Osteoblast (primary cell): ENCODE measurements around the gene ZNF526. TPM values are rescaled to one million over a fixed set of nuclear protein-coding genes. Genes with fewer than 3 reads are reported as not detected.

Experiments
- DNase-seq: peaks from one replicate; pipeline ENCODE4 v3.0.0; 2011; ENCODE audit warnings: low spot score, mixed read lengths; ENCODE audit not compliant: insufficient read length; ENCODE audit errors: missing footprints
- H2AFZ ChIP-seq: 2 replicates; pipeline ENCODE4 v1.6.0; 2011; ENCODE audit warnings: mild to moderate bottlenecking, low read length
- H3K27ac ChIP-seq: 2 replicates; pipeline ENCODE4 v1.5.1; 2011; ENCODE audit warnings: mild to moderate bottlenecking, low read depth, low read length, moderate library complexity
- H3K27me3 ChIP-seq: 2 replicates; pipeline ENCODE4 v1.6.0; 2012; ENCODE audit warnings: mild to moderate bottlenecking, control low read depth, inconsistent platforms, low read length, moderate library complexity; ENCODE audit not compliant: insufficient read depth
- H3K36me3 ChIP-seq: 2 replicates; pipeline ENCODE4 v1.5.1; 2011; ENCODE audit warnings: mild to moderate bottlenecking, low read length, control low read depth, moderate library complexity; ENCODE audit not compliant: insufficient read depth
- H3K4me1 ChIP-seq: 2 replicates; pipeline ENCODE4 v1.5.1; 2011; ENCODE audit warnings: mild to moderate bottlenecking, low read length, control low read depth, moderate library complexity; ENCODE audit not compliant: insufficient read depth
- H3K4me2 ChIP-seq: 2 replicates; pipeline ENCODE4 v1.6.0; 2011; ENCODE audit warnings: mild to moderate bottlenecking, low read length; ENCODE audit not compliant: insufficient read depth
- H3K4me3 ChIP-seq: fragments of 200-600 bp; sonication (generic); 3 replicates; pipeline ENCODE4 v1.5.1; 2012; ENCODE audit warnings: mild to moderate bottlenecking, low read length, inconsistent platforms; ENCODE audit not compliant: insufficient read depth
- H3K79me2 ChIP-seq: 2 replicates; pipeline ENCODE4 v1.6.0; 2012; ENCODE audit warnings: mild to moderate bottlenecking, low read length, control low read depth, inconsistent platforms; ENCODE audit not compliant: insufficient read depth
- H3K9me3 ChIP-seq: 2 replicates; pipeline ENCODE4 v1.5.1; 2011; ENCODE audit warnings: low read depth, low read length, control low read depth
- H4K20me1 ChIP-seq: 2 replicates; pipeline ENCODE4 v1.6.0; 2012; ENCODE audit warnings: mild to moderate bottlenecking, low read length, control low read depth; ENCODE audit not compliant: insufficient read depth
- CTCF ChIP-seq: IDR thresholded peaks from 2 replicates; pipeline ENCODE4 v1.5.1; 2011; ENCODE audit warnings: mild to moderate bottlenecking, low read depth, low read length, moderate library complexity; ENCODE audit errors: extremely low read depth
- total RNA-seq: library from RNA; depleted of rRNA; stranded (reverse); fragments of >200 nt; gene quantifications from 2 replicates; pipeline ENCODE4 v1.2.3, GENCODE V29; 2012

ZNF526 gene
- total RNA-seq, 1 donor = 11.9 TPM

- no peak overlapping the region for H2AFZ ChIP-seq
- H3K79me2 ChIP-seq = peaks cover 88% of the 10 kb centered on the region
- no peak overlapping the region for H3K4me2 ChIP-seq
- peaks cover 46% of the 10 kb centered on the region for H3K4me1 ChIP-seq
- no peak for DNase-seq
- H3K9me3 ChIP-seq = no peaks in the 10 kb centered on the region
- TF ChIP-seq CTCF = no peak
- no peak overlapping the region for H3K27ac ChIP-seq
- no peaks in the 10 kb centered on the region for H3K27me3 ChIP-seq
- no peak overlapping the region for H3K4me3 ChIP-seq
- H4K20me1 ChIP-seq = peaks cover 55% of the 10 kb centered on the region
- H3K36me3 ChIP-seq = peaks cover 33% of the 10 kb centered on the region
Measured at GRCh38 chr19:42276284-42276683, 56.2 kb downstream of the ZNF526 start.

GRCh38 chr19:42276821-42277220 lies 56.7 kb downstream of the ZNF526 start:
- Histone ChIP-seq H3K27ac (no peak overlapping the region), H3K79me2 (peaks cover 88% of the 10 kb centered on the region), H3K4me3 (no peak overlapping the region), H3K4me1 (peaks cover 48% of the 10 kb centered on the region), H4K20me1 (peaks cover 53% of the 10 kb centered on the region), H3K36me3 (peaks cover 33% of the 10 kb centered on the region), H3K4me2 (no peak overlapping the region), H3K9me3 (no peaks in the 10 kb centered on the region), H2AFZ (no peak overlapping the region), H3K27me3 (no peaks in the 10 kb centered on the region)
- no peak for TF ChIP-seq CTCF
- no peak for DNase-seq

Other genes starting within 250 kb of the ZNF526 start
- gene ATP1A3, start 226.1 kb upstream of the ZNF526 start, total RNA-seq = under 0.01 TPM in 2 replicates
- gene GRIK5, start 150.1 kb upstream of the ZNF526 start, total RNA-seq = under 0.01 TPM in 2 replicates
- gene ZNF574, start 144.1 kb upstream of the ZNF526 start, total RNA-seq = 13.6 and 13.8 TPM in 2 replicates
- under 0.01 and 0.88 TPM in 2 replicates for gene POU2F2, start 87.9 kb upstream of the ZNF526 start, total RNA-seq
- gene DEDD2, start 2.6 kb upstream of the ZNF526 start, total RNA-seq = 19.9 and 26.2 TPM in 2 replicates
- 16.2 and 18.1 TPM in 2 replicates for gene GSK3A, start 22.3 kb downstream of the ZNF526 start, total RNA-seq
- 31.8 and 44.8 TPM in 2 replicates for gene ERF, start 34.8 kb downstream of the ZNF526 start, total RNA-seq
- 33.6 and 39.1 TPM in 2 replicates for gene CIC, start 48.9 kb downstream of the ZNF526 start, total RNA-seq
- 0.36 and 0.59 TPM in 2 replicates for gene PRR19, start 81.8 kb downstream of the ZNF526 start, total RNA-seq
- gene PAFAH1B3, start 82.3 kb downstream of the ZNF526 start, total RNA-seq = 18.3 and 23.2 TPM in 2 replicates
- not detected in 2 replicates for gene TMEM145, start 93.0 kb downstream of the ZNF526 start, total RNA-seq
- 23.9 and 30.0 TPM in 2 replicates for gene MEGF8, start 105.3 kb downstream of the ZNF526 start, total RNA-seq
- gene CNFN, start 170.0 kb downstream of the ZNF526 start, total RNA-seq = not detected in 2 replicates
- 1.8 and 2.7 TPM in 2 replicates for gene LIPE, start 207.1 kb downstream of the ZNF526 start, total RNA-seq
- not detected in 2 replicates for gene CXCL17, start 222.6 kb downstream of the ZNF526 start, total RNA-seq